ENCODE data around the gene PMM2.
"Not testable (repeated sequence)": the region's sequence is repeated elsewhere in the genome, so short reads cannot be mapped to it uniquely, and the experiment has no call there.

Gene PMM2

DNA sequence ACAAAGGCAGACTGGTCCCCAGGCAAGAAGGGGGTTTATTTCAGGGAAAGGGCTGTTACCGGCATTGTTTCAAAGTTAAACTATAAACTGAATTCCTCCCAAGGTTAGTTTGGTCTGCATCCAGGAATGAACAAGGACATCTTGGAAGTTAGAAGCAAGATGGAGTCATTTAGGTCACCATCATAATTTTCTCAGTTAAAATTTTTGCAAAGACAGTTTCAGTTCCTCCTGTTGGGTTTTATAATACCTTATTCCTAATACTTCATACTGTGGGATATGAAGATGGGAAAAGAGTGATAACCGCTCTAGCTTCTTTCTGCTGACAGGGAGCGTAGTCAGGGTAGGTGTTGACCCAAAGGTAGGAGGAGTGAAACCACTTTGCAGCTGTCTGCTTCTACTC, 24.8 kb downstream of the PMM2 start:
- FAIRE-seq = no peak

DNA sequence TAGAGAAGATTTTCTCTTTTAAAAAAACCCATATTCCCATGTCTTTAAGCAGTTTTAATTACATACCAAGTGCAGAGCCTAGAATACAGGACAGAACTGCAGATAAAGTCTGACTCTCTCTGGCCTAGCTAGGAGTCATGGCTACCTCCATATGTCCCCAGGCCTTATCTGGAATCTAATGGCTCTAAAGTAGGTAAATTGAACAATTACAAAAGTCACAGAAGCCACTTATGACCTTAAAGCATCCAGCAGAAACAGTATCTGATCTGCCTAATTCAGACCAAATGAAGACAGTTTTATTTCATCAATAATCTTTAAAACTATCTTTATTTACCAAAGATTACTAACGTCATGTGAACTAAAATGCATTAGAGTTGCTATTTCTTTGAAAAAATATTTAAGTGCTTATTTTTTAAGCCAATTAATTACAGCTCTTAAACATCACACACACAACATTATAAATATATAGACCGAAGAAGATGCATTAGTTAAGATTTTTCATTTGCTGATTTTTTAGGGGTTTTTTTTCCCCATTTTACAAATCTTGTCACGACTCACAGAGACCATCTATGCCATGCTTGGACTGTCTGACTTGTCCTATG, 28.7 kb downstream of the PMM2 start:
- no peak for FAIRE-seq

DNA sequence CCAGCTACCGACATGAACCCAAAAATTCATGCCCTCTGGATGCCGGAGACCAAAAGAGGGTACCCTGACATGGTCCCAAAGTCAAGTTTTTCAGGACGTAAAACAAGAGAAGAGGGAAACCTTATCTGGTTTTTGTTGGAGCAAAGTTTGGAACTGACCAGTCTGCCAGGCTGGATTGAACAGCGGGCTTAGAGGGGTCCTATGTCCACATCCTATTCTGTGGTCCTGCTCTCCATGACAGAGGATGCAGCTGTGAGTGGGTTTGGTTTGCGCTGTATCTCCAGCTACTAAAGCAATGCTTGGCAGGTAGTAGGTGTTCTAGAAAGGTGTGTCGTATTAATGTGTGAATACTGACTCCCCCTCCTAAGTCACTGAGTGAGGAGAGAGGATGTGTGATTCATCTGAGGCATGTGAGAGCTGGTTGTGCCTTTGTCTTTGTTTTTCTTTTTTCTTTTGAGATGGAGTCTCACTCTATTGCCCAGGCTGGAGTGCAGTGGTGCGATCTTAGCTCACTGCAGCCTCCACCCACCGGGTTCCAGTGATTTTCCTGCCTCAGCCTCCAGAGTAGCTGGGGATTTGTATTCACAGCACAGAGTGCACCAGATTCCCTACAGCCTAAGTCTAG, 31.0 kb downstream of the PMM2 start:
- FAIRE-seq = no peak

DNA sequence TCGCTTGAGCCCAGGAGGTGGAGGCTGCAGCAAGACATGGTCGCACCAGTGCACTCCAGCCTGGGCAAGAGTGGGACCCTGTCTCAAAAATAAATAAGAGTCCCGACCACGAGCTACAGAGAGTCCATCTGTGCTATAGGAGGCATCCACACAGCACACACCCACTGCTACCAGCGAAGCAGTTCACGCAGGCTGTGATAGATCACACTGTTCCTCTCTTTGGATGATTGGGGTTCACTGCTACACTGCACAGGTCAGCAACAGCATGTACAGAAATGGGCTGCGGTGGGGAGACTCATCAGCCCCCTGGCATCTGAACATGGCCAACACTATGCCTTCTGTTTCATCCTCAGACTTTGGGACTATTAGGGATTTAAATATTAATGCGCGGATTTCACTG, 33.8 kb downstream of the PMM2 start:
- no peak for FAIRE-seq

DNA sequence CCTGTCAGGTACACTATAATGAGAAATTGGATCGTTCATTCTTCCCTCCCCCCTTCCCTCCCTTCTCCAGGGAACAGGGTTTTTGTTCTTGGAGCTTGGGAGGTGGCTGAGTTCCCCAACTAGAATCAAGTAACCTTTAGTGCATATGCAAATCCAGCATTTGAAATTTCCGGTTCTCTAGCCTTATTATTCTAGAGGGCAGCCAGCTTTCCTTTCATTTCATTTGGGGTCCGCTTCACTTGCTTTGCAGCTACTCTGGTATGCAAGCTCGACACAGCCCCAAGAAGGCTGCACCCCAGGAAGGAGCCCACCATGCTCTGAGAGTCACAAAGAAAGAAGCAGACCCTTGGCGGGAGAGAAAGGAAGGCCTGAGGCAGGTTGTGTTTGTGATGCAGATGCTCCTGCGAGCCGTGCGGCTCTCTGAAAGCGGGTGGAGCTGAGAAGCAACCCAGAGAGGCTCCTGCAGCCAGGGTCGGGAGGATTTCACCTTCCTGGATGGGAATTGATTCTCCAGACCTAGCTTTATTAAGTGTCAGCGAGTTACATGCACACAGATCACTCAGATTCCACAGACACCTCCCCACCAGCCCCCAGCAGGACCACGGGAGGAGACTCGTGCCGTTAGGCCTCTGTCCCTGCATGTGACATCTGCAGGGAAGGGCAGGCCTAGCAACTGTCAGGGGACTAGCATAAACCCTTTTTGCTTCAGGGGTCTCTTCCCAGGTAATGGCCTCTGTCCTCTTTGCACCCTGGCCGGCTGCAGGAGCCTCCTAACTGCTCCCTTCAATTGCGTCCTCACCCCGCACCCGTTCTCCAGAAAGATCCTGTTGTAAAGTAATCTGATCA, 34.5 kb downstream of the PMM2 start:
- FAIRE-seq = no peak

DNA sequence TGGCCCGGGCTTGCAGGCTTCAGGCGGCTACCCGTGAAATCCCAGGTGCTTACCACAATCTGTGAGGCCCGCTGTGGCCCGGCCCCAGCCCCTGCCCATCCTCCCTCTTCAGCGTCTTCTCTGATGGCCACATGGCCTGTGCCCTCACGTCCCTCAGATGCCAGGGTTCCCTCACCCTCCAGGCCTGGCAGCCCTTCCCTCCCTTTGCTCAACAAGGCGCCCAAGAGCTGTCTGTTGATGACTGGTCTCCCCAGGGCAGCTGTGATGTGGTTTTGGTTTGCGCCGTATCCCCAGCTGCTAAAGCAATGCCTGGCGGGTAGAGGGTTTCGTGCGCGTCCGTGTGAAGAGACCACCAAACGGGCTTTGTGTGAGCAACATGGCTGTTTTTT, 35.1 kb downstream of the PMM2 start:
- FAIRE-seq = no peak

DNA sequence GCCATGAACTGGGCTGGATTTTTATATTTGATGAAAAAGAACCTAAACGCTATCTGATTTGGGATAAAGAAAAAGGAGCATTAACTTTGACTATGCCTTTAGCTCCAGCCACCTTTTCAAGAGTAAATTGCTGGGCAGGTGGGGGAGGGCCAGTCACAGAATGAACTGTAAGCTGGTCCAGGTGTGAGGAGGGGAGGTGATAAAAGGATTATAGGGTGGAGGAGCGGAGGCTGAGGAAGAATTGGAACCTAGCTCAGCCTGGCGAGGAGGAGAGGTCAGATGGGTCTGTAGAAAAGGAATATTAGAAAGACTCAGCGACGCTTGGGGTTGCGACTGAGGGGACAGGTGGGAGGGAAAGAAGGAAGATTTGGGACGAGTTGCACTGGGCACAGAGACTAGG, 39.2 kb downstream of the PMM2 start:
- FAIRE-seq = not testable (repeated sequence)

DNA sequence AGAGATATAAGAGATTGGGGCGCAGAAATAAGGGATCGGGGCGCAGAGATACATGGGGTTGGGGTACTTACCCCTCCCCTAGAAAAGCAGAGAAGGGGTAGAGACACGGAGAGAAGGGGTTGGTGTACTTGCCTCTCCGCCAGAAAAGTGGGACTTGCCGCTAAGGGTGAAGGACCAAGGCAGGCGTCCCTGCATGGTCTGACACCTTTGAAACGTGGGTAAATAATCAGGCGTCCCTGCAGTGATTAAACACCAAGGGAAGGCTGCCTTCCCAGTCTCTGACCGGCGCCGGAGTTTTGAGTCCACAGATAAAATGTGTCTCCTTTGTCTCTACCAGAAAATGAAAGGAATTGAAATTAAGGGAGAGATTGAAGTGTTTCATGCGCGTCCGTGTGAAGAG, 40.0 kb downstream of the PMM2 start:
- not testable (repeated sequence) for FAIRE-seq

DNA sequence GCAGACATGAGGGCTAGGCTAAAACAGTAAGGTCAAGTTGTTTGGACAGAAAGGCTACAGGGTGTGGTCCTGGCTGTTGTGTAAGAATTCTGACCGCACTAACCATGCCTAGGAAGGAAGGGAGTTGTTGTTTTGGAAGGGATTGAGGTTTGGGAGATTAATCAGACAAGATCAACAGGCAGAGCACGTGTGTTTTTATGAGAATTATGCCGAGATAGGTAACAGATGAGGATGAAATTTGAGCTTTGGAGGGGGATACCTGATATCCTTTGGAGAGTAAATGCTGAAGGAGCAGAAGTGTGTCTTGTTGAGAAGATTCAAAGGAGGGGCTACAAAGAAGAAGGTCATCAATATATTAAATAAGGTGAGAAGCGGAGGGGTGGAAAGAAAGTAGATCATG, 44.4 kb downstream of the PMM2 start:
- FAIRE-seq = not testable (repeated sequence)

DNA sequence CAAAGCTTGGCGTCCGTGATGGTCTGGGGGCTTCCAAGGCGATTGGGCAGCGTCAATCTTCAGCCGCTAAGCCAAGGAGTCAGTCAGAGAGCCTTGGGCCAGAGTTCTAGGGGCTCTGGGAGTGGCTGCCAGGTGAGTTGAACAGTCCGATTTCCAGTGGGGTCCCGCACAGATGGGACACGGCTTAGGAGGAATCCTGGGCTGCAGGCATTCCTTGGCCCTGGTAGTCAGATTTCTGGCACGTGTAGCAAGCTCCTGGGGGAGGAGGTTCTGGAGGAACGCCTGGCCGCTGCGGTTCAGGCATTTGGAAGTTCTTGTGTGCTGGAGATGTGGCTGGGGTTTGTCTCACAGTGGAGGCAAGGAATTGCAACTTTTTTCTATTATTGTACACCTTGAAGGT, 45.7 kb downstream of the PMM2 start:
- not testable (repeated sequence) for FAIRE-seq

DNA sequence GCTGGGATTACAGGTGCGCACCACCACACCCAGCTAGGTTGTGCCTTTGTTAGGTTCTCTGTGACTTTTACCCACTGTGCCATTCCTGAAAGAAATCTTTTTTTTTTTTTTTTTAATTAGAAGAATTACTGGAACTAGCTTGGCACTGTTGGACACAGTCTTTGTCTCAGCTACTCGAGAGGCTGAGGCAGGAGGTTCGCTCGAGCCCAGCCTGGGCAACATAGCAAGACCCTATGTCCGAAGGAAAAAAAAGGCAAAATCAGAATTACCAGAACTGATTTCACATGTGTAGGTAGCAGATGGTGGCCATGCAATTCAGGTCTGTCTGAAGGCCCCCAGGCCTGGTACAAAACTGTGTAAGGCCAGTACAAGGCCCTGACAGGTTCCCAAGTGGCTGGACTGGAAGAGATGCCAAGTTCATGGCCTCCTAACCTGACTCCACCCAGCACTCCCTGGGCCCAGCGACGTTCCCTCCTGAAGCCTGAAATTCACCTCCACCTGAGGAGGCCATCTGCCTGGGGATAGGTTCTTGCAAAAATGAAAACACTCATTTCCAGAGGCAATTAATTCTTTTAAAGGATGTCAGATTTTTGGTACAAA, 48.2 kb downstream of the PMM2 start:
- FAIRE-seq = no peak

DNA sequence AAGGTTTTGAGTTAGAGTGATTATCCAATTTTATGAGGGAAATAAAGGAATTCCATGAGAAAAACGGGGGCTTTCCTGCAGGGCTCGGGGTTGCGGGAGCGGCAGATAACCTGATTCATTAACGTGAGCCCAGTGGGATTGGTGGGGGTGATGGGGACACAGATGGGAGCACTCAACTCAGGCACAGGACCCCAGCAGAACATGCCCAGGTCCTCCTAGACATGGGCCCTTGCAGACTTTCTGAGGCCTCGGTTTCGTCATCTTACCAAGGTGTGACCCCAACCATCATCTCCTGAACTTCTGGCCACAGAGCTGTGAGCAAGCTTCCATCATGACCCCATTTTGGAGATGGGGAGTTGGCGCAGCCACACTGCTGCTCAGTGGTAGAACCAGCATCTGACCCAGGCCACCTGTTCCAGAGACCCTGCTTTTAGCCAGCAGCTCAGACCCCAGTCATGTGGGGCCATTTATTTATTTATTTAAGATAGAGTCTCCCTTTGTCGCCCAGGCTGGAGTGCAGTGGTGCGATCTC, 48.8 kb downstream of the PMM2 start:
- FAIRE-seq = no peak

DNA sequence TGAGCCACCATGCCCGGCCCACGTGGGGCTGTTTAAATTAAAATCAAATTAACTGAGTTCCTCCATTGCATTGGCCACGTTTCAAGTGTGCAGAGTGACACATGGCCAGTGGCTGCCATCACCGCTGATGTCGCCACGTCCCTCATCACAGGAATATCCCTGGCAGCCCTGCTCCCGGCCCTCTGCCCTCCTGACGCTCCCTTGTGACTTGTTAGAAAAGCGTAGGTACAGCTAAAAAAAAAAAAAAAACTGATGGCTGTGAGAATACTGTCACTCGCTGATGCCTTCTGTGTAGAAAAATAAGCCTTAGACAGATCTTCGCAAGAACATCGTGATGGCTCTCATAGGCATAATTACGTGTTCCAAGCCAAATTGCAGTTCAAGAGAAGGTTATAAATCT, 49.5 kb downstream of the PMM2 start:
- no peak for FAIRE-seq

DNA sequence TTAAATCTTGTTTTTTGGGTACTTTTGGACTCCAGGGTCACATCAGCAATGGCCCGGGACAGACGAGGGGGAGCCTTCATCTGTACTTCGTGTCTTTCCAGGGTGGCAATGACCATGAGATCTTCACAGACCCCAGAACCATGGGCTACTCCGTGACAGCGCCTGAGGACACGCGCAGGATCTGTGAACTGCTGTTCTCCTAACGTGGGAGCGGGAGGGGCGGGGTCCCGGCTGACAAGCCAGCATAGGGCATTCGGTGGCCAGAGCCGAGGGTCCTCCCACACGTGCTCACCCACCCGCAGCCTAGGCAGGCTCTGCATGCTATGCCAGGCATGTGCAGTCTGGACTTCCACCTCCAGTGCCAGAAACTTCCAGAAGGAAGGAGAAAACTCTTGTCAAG, 50.0 kb downstream of the PMM2 start:
- FAIRE-seq = no peak

DNA sequence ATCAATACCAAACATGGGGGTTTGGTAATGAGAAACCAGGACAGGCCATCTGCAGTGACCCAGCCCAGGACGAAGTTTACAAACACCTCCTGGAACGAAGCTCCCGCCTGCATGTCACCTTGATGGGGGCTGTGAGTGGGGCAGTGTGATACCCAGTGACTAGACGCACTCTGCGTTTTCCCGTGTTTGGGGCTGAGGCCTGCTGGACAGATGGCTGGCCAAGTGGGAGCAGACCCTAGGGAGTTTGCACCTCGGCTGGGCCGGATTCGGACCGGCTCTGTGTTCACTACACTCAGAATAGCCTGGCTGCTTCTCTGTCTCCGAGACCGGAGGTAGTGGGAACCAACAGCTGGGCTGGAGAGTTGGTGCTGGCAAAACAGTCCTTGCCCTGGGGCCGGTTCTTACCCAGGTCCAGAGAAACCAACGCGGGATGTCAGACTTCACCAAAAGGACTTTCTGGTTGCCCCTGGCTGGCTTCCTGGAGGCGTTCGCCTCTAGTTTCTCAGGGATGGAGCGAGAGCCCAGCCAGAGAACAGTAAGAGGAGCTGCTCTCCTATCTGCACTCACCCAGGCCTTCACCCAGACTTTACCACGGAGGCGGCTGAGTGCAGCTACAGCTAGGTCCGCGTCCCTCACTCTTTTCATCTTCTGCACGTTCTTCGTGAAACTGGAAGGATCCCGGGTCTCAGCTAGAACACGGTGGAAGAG, 50.7 kb downstream of the PMM2 start:
- no peak for FAIRE-seq

DNA sequence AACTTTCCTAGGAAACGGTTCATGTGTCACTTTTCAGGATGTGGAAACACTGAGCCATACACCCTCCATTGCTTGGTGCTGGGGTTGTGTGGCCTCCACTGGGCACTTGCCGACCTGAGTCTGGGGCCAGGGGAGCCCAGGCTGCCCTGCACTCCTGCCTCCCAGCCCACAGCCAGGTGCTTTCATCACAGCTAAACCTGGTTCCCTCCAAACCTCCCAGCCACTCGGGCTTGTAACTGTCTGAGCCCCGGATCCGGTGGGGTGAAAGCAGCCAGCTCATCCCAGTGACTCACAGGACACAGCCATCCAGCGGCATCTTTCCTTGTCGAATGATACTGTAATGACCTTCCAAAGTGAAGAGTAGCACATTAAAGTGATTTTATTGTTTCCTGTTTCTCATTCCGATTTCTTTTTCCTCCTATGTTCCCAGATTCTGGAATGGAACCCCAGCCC, 51.3 kb downstream of the PMM2 start:
- FAIRE-seq = no peak

DNA sequence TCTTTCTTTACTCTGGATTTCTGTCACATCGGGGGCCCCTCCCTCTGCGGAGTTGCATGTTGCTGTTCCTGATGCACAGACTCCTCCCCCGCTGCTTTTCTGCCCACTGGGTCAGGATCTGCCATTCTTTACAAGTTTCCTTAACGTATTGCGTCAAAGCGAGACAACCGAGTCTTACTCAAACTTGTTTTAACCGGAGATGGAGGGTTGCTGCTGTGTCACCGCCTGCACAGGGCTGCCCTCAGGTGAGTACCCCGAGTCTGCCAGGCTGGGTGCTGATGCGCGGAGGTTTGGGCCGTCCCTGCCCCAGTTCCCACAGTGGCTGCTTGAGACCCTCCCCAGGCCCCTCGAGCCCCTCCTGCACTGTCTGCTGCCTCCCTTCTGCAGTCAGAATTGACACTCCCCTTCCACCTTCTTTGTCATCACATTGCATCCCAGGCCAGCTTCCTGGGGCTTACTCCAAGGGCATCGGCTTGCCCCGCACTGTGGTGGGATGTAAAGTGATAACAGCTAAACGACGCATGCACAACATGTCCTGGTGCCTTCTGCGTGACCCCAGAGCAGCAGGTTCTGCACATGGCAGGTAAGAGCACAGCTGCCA, 51.9 kb downstream of the PMM2 start:
- FAIRE-seq = no peak

DNA sequence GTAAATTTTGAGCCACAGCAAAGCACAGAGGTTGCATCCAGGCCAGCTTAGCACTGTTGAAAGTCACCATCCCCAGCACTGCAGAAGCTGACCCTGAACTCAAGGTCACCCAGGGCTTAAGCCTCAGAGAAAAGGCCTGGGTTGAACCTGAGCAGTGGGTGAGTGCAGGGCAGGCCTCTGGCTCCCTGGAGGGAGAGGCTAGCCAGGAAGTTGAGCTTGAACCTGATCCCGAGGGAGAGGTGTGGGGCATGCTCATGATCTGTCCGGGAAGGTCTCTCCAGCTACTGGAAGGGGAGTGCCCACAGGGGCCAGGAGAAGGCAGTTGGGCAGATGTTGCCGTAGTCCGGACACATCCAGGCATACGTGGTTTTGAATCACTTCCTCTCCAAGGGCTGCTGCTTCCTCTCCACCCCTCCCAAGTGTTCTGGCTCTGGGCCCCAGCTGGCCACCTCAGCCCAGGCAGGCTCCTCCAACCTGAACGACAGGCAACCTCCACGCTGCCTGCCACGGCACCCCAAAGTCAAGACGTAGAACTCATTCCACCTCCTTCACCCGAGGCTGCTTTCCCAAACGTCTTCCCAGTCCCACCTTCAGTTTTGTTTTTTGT, 52.7 kb downstream of the PMM2 start:
- FAIRE-seq = no peak

DNA sequence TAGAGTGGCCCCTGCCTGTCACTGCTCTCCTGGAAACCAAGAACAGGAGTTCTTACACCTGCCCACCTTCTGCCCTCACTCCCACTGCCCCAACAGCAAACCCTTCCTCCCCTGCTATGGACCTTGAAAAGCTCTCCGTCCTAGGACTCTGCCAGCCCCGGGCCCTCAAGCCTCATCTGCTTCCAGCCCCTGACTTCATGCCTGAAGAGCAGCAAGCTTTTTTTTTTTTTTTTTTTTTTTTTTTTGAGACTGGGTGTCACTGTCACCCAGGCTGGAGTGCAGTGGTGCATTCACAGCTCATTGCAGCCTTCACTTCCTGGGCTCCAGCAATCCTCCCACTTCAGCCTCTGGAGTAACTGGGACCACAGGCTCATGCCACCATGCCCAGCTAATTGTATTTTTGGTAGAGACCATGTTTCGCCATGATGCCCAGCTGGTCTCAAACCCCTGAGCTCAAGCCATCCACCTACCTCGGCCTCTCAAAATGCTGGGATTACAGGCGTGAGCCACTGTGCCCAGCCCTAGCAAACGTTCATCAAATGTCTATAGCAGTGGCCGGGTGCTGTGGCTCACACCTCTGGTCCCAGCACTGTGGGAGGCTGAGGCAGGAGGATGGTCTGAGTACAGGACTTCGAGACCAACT, 54.2 kb downstream of the PMM2 start:
- no peak for FAIRE-seq

DNA sequence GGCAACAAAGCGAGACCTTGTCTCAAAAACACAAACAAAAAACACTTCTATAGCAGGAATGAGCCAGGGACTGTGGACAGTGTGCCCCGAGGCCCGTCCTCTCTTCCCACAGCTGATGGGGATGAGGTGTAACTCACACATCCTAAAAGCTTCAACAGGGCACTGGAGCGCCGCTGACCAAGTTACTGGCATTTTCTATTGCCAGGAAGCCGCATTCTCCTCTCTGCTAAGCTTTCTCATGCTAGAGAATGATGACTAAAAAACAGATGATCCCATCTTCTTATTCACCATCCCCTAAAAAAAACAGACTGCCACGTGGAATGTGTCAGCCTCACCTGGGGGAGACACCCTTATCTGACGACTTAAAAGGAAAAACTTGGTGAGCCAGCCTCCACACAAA, 54.9 kb downstream of the PMM2 start:
- FAIRE-seq = no peak

DNA sequence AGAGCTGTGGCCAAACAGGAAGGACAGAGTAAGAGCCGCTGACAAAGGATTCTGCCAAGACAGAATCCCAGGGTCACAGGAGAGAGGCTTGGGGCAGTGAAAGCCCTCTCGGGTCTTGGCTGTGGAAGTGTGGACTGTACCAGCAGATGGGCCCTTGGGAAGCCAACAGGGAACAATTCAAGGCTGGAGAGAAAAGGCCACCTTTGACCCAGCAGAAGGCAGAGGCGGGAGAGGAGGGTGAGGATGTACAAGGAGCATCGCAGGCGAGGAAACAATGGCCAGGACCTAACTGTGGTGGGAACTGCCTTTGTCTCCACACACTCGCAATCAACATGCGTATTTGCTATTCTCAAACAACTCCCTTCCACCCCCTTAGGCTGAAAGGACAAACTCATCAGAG, 55.5 kb downstream of the PMM2 start:
- FAIRE-seq = no peak
